ENCODE results near the gene NCF4. TPM values are rescaled to one million over a fixed set of nuclear protein-coding genes. Genes with fewer than 3 reads are reported as not detected.
A peak's percentile ranks its signal among the peaks of the same experiment; 100 is the strongest.

NCF4 gene
- total RNA-seq, 2 donors from 2014 or later = not detected

DNA sequence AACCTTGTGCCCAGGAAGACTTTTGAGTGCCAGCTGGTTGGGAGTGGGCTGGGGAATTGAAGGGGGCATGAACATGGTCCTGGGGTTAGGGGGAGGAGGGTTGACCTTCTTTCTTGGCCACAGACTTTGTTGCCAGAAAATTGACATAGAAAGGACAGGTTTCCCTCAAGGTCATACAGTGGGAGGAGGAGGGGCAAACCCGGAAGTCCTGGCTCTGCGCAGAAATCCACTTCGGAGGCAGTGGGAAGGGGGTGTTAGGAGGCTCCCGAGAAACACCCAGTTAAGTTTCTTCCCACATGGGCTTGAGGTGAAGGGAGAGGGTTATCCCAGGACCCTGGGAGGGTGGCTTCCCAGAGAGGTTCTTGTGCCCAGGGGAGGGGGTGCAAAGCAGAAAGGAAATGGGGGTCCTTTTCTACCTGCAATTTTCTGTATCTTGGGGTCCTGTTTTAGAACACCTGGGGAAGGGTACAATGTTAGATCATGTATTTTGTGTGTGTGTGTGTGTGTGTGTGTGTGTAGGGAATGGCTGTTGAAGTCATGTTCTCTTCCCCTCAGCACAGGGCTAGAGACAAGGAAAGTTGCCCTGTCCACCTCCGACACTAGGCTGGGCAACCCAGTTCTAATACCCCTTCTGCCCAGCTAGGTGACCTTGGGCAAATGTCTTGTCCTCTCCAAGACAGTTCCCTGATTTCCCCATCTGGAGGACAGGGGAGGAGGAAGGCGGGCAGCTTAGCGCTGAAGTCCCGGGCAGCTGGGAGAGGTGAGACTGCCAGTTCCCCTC lies 45.1 kb upstream of the NCF4 start:
- peak overlapping the region; percentile 53 for H3K4me3 Mint-ChIP-seq
- Histone ChIP-seq H3K4me3 (ENCODE audit: low read length) (no peak overlapping the region), H3K36me3 (ENCODE audit: control insufficient read depth, insufficient read depth, low read length) (no peaks in the 10 kb centered on the region), H3K9ac (ENCODE audit: extremely low read depth, low read length, poor library complexity, severe bottlenecking) (no peak overlapping the region), H3K27me3 (ENCODE audit: control insufficient read depth, insufficient read depth, low read length, poor library complexity, severe bottlenecking) (peaks cover 78% of the 10 kb centered on the region), H3K27ac (ENCODE audit: low read depth, low read length) (no peak overlapping the region), H3K9me3 (ENCODE audit: control insufficient read depth, low read length) (no peaks in the 10 kb centered on the region), H3K4me1 (ENCODE audit: control insufficient read depth, insufficient read depth, low read length) (no peaks in the 10 kb centered on the region)
- no peak overlapping the region for H3K27ac Mint-ChIP-seq
- H3K27me3 Mint-ChIP-seq (ENCODE audit: insufficient read depth) = peaks cover 73% of the 10 kb centered on the region
- no peak for DNase-seq
- 48% methylated on average over 8 of the region's 8 CpGs; no CpG with 5 or more reads in 1 of the 2 experiments for WGBS, 2 experiments (ENCODE audit: insufficient coverage in 1 of 2, insufficient read length in 1 of 2)
- H3K4me1 Mint-ChIP-seq = peaks cover 4% of the 10 kb centered on the region
- H3K36me3 Mint-ChIP-seq (ENCODE audit: low read depth) = no peaks in the 10 kb centered on the region
- H3K9me3 Mint-ChIP-seq = no peaks in the 10 kb centered on the region
- TF ChIP-seq, protein P1, sequence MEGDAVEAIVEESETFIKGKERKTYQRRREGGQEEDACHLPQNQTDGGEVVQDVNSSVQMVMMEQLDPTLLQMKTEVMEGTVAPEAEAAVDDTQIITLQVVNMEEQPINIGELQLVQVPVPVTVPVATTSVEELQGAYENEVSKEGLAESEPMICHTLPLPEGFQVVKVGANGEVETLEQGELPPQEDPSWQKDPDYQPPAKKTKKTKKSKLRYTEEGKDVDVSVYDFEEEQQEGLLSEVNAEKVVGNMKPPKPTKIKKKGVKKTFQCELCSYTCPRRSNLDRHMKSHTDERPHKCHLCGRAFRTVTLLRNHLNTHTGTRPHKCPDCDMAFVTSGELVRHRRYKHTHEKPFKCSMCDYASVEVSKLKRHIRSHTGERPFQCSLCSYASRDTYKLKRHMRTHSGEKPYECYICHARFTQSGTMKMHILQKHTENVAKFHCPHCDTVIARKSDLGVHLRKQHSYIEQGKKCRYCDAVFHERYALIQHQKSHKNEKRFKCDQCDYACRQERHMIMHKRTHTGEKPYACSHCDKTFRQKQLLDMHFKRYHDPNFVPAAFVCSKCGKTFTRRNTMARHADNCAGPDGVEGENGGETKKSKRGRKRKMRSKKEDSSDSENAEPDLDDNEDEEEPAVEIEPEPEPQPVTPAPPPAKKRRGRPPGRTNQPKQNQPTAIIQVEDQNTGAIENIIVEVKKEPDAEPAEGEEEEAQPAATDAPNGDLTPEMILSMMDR (conservative IDR thresholded peaks at IDR 0.05) = no peak

DNA sequence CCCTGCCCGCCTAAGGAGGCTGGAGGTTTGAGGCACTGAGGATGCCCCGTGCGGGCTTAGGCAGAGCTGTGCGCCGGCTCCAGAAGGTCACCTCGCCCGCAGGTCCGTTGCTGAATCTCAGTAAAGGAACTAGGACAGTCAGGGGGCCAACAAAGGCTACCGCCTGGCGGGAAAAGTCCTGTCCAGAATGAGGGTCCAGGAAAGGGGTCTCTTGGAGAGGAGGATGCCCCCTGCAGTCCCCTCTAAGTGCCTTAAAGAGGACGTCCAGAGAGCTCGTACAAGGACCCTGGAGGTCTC lies 44.5 kb upstream of the NCF4 start:
- Mint-ChIP-seq H3K9me3 (no peaks in the 10 kb centered on the region), H3K27me3 (ENCODE audit: insufficient read depth) (peaks cover 79% of the 10 kb centered on the region), H3K4me1 (peaks cover 4% of the 10 kb centered on the region), H3K36me3 (ENCODE audit: low read depth) (no peaks in the 10 kb centered on the region), H3K4me3 (peak overlapping the region; percentile 53), H3K27ac (no peak overlapping the region)
- WGBS, 2 experiments (ENCODE audit: insufficient coverage in 1 of 2, insufficient read length in 1 of 2) = 3 to 6% methylated on average over 6 to 12 of the region's 12 CpGs
- Histone ChIP-seq H3K9ac (ENCODE audit: extremely low read depth, low read length, poor library complexity, severe bottlenecking) (no peak overlapping the region), H3K4me3 (ENCODE audit: low read length) (peak overlapping the region; percentile 70), H3K36me3 (ENCODE audit: control insufficient read depth, insufficient read depth, low read length) (no peaks in the 10 kb centered on the region), H3K27ac (ENCODE audit: low read depth, low read length) (no peak overlapping the region), H3K27me3 (ENCODE audit: control insufficient read depth, insufficient read depth, low read length, poor library complexity, severe bottlenecking) (peaks cover 78% of the 10 kb centered on the region), H3K4me1 (ENCODE audit: control insufficient read depth, insufficient read depth, low read length) (no peaks in the 10 kb centered on the region), H3K9me3 (ENCODE audit: control insufficient read depth, low read length) (no peaks in the 10 kb centered on the region)
- TF ChIP-seq, protein P1 (conservative IDR thresholded peaks at IDR 0.05) = no peak
- DNase-seq = peak; percentile 75

DNA sequence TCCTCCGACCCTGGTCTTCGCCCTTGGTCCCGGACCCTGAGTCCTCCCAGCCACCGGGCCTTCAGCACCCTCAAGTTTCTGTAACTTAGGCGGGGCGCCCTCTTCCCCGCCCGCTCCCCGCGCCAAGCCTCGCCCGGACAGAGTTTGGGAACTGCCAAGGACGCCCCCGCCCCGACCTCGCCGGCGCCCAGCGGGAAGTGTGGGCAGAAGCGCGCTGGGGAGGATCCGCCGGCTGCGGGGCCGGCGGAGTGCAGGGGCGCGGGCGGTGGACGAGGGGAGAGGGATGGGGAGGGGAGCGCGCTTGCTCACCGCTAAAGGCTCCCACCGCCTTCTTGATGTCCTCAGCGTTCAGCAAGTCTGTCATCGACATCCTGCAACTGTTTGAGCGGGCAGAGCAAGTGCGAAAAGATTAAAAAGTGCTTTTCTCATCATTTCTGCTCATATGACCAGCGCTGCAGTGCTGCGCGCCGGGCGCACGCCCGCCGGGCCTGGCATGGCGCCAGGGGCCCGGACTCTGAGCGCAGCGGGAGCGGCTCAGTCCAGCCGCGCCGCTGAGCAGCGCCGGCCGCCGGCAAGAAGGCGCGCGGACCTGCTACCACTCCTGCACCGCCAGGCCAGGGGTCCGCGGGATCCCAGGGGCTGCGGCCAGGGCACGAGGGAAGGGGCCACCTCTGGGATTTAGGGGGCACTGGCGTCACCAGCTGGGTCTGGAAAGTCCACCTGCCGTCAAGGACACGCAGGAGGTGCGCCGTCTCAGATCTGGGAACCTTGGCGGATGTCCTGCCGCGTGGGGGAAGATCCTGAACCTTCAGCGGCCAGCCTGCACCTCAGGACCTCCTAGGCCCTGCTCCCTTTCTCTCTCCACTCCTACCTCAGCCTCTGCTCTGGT lies 43.9 kb upstream of the NCF4 start, which contains the start of gene PVALB:
TSS of gene PVALB (minus strand) at position 400 of the 889 bp plus-strand sequence. CDS start at position 370, 30 bp downstream.
- DNase-seq = peak; percentile 79
- 1 to 5% methylated on average over 16 to 75 of the region's 75 CpGs for WGBS, 2 experiments (ENCODE audit: insufficient coverage in 1 of 2, insufficient read length in 1 of 2)
- H3K9me3 ChIP-seq (ENCODE audit: control insufficient read depth, low read length) = no peaks in the 10 kb centered on the region
- no peaks in the 10 kb centered on the region for H3K36me3 ChIP-seq (ENCODE audit: control insufficient read depth, insufficient read depth, low read length)
- no peaks in the 10 kb centered on the region for H3K4me1 ChIP-seq (ENCODE audit: control insufficient read depth, insufficient read depth, low read length)
- peaks cover 78% of the 10 kb centered on the region for H3K27me3 ChIP-seq (ENCODE audit: control insufficient read depth, insufficient read depth, low read length, poor library complexity, severe bottlenecking)
- TF ChIP-seq, protein P1 (conservative IDR thresholded peaks at IDR 0.05) = no peak
- H3K27me3 Mint-ChIP-seq (ENCODE audit: insufficient read depth) = peaks cover 79% of the 10 kb centered on the region
- peaks cover 4% of the 10 kb centered on the region for H3K4me1 Mint-ChIP-seq
- H3K9me3 Mint-ChIP-seq = no peaks in the 10 kb centered on the region
- no peaks in the 10 kb centered on the region for H3K36me3 Mint-ChIP-seq (ENCODE audit: low read depth)
- H3K4me3 ChIP-seq (ENCODE audit: low read length) = peak within 1 kb of the TSS; percentile 70
- H3K4me3 Mint-ChIP-seq = peak within 1 kb of the TSS; percentile 53
- H3K9ac ChIP-seq (ENCODE audit: extremely low read depth, low read length, poor library complexity, severe bottlenecking) = no peak within 1 kb of the TSS
- H3K27ac ChIP-seq (ENCODE audit: low read depth, low read length) = no peak within 1 kb of the TSS
- H3K27ac Mint-ChIP-seq = no peak within 1 kb of the TSS

Measured in endodermal cell (in vitro differentiated cells).